HCT116 (cell line): ENCODE data around the gene NUP188. TPM values are rescaled to one million over a fixed set of nuclear protein-coding genes. Genes with fewer than 3 reads are reported as not detected.

Experiments used
- ATAC-seq: fragments of 200-7000 bp; cut with Tn5 transposase; 2 replicates; pipeline ENCODE4 v1.9.1; 2020; ENCODE audit warnings: mild to moderate bottlenecking, moderate library complexity
- BruUV-seq: library from RNA; stranded (reverse); fragments of 400-500 nt; replicated peaks from 2 replicates; lab custom pipeline; 2021; lab: Mats Ljungman, UMichigan
- CTCF ChIA-PET: fragments of 300-600 bp; sonication (Branson Sonifier 250); formaldehyde crosslinking; loops from one replicate; lab custom pipeline; 2021; ENCODE audit warnings: antibody characterized with exemption; lab: Charles Lee
- POLR2A ChIA-PET: fragments of 300-600, 350-600 bp; sonication (Branson Sonifier 250); formaldehyde crosslinking; loops from one replicate; lab custom pipeline; 2021; ENCODE audit warnings: antibody characterized with exemption; lab: Charles Lee
- RAD21 ChIA-PET, 2 experiments: fragments of 300-600 bp; sonication (Branson Sonifier 250); formaldehyde crosslinking; loops; one replicate each; lab custom pipeline; 2023; ENCODE audit warnings: low total read pairs in 2 of 2; ENCODE audit not compliant: uncharacterized antibody in 2 of 2, unreplicated experiment in 2 of 2, low non-redundant PET in 1 of 2; lab: Charles Lee
- DNase-seq: peaks from one replicate; pipeline ENCODE4 v3.0.0-alpha.2; 2010; ENCODE audit warnings: low read depth, low spot score
- H2AFZ ChIP-seq: fragments of 200-600 bp; shearing (Covaris generic), sonication (generic); 2 replicates; pipeline ENCODE4 v1.6.1; 2017; ENCODE audit warnings: low read depth, mixed run types, mixed read lengths, antibody characterized with exemption, low read length; ENCODE audit not compliant: poor library complexity, severe bottlenecking
- H3K27ac ChIP-seq: 2 replicates; pipeline ENCODE4 v1.5.1; 2012; ENCODE audit warnings: low read depth, low read length
- H3K27me3 ChIP-seq: fragments of 200-600 bp; sonication (generic); 2 replicates; pipeline ENCODE4 v1.6.1; 2016; ENCODE audit warnings: mixed run types, low read length, mixed read lengths; ENCODE audit not compliant: insufficient read depth
- H3K36me3 ChIP-seq, 2 experiments: fragments of 200-500 bp in 1 of 2; fragments of 200-600 bp in 1 of 2; sonication (Bioruptor generic) in 1 of 2; sonication (generic) in 1 of 2; 2 replicates each; pipeline versions ENCODE4 v1.5.1 to v1.6.1; 2014 to 2016; ENCODE audit warnings: low read length in 2 of 2, inconsistent platforms in 1 of 2, mixed read lengths in 1 of 2, mixed run types in 1 of 2; ENCODE audit not compliant: insufficient read depth in 2 of 2, control insufficient read depth in 1 of 2
- H3K4me1 ChIP-seq, 2 experiments: fragments of 200-600 bp in 1 of 2; sonication (generic) in 1 of 2; 2 replicates each; pipeline versions ENCODE4 v1.5.1 to v1.6.1; 2012 to 2017; ENCODE audit warnings: low read length in 2 of 2, inconsistent platforms in 1 of 2, mild to moderate bottlenecking in 1 of 2, mixed read lengths in 1 of 2, mixed run types in 1 of 2, moderate library complexity in 1 of 2; ENCODE audit not compliant: insufficient read depth in 2 of 2, control insufficient read depth in 1 of 2
- H3K4me2 ChIP-seq: fragments of 200-600 bp; sonication (generic); 2 replicates; pipeline ENCODE4 v1.6.1; 2017; ENCODE audit warnings: mixed run types, low read length, mixed read lengths
- H3K4me3 ChIP-seq, 2 experiments: fragments of 200-600 bp in 1 of 2; sonication (generic) in 1 of 2; replicated peaks in 1 of 2; 2 replicates each; pipeline ENCODE4 v1.5.1; 2011 to 2016; ENCODE audit warnings: low read length in 2 of 2, control low read depth in 1 of 2, low read depth in 1 of 2, mild to moderate bottlenecking in 1 of 2, mixed read lengths in 1 of 2, mixed run types in 1 of 2
- H3K79me2 ChIP-seq: fragments of 200-600 bp; sonication (generic); 2 replicates; pipeline ENCODE4 v1.6.1; 2017; ENCODE audit warnings: mild to moderate bottlenecking, mixed run types, low read length, moderate library complexity, mixed read lengths; ENCODE audit not compliant: insufficient read depth
- H3K9ac ChIP-seq: fragments of 200-600 bp; sonication (generic); 2 replicates; pipeline ENCODE4 v1.6.1; 2016; ENCODE audit warnings: low read length, mixed read lengths
- H3K9me2 ChIP-seq: fragments of 200-600 bp; sonication (generic), shearing (Covaris generic); 2 replicates; pipeline ENCODE4 v1.6.1; 2017; ENCODE audit warnings: mixed run types, mild to moderate bottlenecking, moderate library complexity; ENCODE audit not compliant: insufficient read depth
- H3K9me3 ChIP-seq, 2 experiments: fragments of 200-500 bp in 1 of 2; fragments of 200-600 bp in 1 of 2; sonication (Bioruptor generic) in 1 of 2; sonication (generic) in 1 of 2; 2 replicates each; pipeline ENCODE4 v1.6.1; 2014 to 2017; ENCODE audit warnings: low read length in 2 of 2, mixed read lengths in 2 of 2, inconsistent platforms in 1 of 2, low read depth in 1 of 2, mild to moderate bottlenecking in 1 of 2, mixed run types in 1 of 2, moderate library complexity in 1 of 2; ENCODE audit not compliant: control insufficient read depth in 1 of 2, insufficient read depth in 1 of 2
- H4K20me1 ChIP-seq: fragments of 200-600 bp; sonication (generic), shearing (Covaris generic); 2 replicates; pipeline ENCODE4 v1.6.1; 2017; ENCODE audit warnings: mixed run types, mild to moderate bottlenecking, moderate library complexity; ENCODE audit not compliant: insufficient read depth
- CEBPB ChIP-seq: IDR thresholded peaks from 2 replicates; pipeline ENCODE4 v1.6.1; 2012; ENCODE audit warnings: low read depth
- EGR1 ChIP-seq: IDR thresholded peaks from 2 replicates; pipeline ENCODE4 v1.6.1; 2012; ENCODE audit warnings: low read depth
- ELF1 ChIP-seq: IDR thresholded peaks from 2 replicates; pipeline ENCODE4 v1.6.1; 2012; ENCODE audit warnings: low read depth, borderline replicate concordance
- EZH2 ChIP-seq: fragments of 200-600 bp; sonication (generic); IDR thresholded peaks from 2 replicates; pipeline ENCODE4 v1.6.1; 2017; ENCODE audit warnings: antibody characterized with exemption, mixed run types
- EZH2phosphoT487 ChIP-seq: fragments of 200-600 bp; IDR thresholded peaks from 2 replicates; pipeline ENCODE4 v1.6.1; 2018; ENCODE audit warnings: antibody characterized with exemption, borderline replicate concordance
- FOSL1 ChIP-seq: IDR thresholded peaks from 2 replicates; pipeline ENCODE4 v1.6.1; 2012; ENCODE audit warnings: low read depth
- JUND ChIP-seq: IDR thresholded peaks from 2 replicates; pipeline ENCODE4 v1.6.1; 2012
- RAD21 ChIP-seq: IDR thresholded peaks from 2 replicates; pipeline ENCODE4 v1.6.1; 2012; ENCODE audit warnings: low read depth, mild to moderate bottlenecking
- SP1 ChIP-seq: IDR thresholded peaks from 2 replicates; pipeline ENCODE4 v1.6.1; 2012; ENCODE audit warnings: low read depth
- ZNF274 ChIP-seq: fragments of 200-500 bp; sonication (Bioruptor generic); IDR thresholded peaks from 2 replicates; pipeline ENCODE4 v1.6.1; 2014; ENCODE audit warnings: mild to moderate bottlenecking, low read depth, low read length, inconsistent platforms
- intact Hi-C: fragments of 100-400 bp; cut with micrococcal nuclease; formaldehyde crosslinking; loops from 2 replicates; pipeline ENCODE4 v1.10.0; 2022
- total RNA-seq: library from RNA; stranded (reverse); gene quantifications from one replicate; pipeline ENCODE4 v1.2.1, GENCODE V29; 2021; ENCODE audit not compliant: unreplicated experiment
- TF ChIP-seq, protein P1 (sequence below): IDR thresholded peaks from 2 replicates; pipeline ENCODE4 v1.6.1; 2011; ENCODE audit warnings: mild to moderate bottlenecking, low read length, moderate library complexity; ENCODE audit not compliant: insufficient replicate concordance; ENCODE audit errors: extremely low read depth
- TF ChIP-seq, protein P2 (sequence below): IDR thresholded peaks from 2 replicates; pipeline ENCODE4 v1.6.1; 2012

The NUP188 gene
- total RNA-seq, 1 experiment from 2014 or later, result 115 TPM

DNA sequence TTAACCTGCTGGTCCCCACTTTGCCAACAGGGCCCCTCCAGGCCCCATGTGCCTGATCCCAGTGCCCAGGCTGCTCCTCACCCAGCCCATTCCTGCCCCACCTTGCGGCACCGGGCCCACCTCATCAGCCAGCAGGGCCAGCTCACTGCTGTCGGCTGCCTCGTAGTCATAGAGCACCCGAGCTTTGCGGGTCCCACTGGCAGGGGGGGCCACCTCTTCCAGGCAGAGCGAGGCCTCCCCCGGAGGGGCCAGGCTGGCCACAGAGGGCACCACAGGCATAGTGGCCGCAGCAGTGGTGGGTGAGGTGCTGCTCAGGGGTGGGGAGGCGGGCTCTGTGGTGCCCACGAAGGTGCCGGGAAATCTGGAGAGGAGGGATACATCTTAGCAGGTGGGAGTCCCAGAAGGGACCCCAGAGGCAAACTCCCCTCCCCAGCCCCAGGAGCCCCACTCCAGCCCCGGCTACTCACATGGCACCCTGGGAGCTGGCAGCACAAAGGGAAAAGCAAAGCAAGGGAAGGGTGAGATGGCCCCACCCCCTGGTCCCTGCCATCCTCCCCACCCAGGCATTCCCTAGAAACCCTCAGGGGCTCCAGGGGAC lies 61.6 kb downstream of the NUP188 start:
- Histone ChIP-seq H3K4me1 (no peaks in the 10 kb centered on the region), H2AFZ (no peak overlapping the region), H3K9me3 (no peaks in the 10 kb centered on the region), H3K9ac (no peak overlapping the region), H3K9me2 (no peaks in the 10 kb centered on the region), H4K20me1 (no peaks in the 10 kb centered on the region), H3K4me2 (no peak overlapping the region), H3K79me2 (no peaks in the 10 kb centered on the region), H3K27ac (no peak overlapping the region), H3K4me3 (no peak overlapping the region), H3K36me3 (peaks cover 7 to 32% of the 10 kb centered on the region in 2 experiments; a peak in 3 of 4 replicates), H3K27me3 (no peaks in the 10 kb centered on the region)
- ChIA-PET CTCF (no interaction called here), RAD21 (interaction anchor here in 1 of 2 experiments (0.6 kb wide), 1 partner anchor 42 kb away, joined by 4 read pairs; no protein-coding TSS in a partner anchor), POLR2A (no interaction called here)
- BruUV-seq, result no TSS peak
- ATAC-seq (no peak), DNase-seq (no peak)
- intact Hi-C loops, result no loop called here
- TF ChIP-seq EZH2, result no peak
- TF ChIP-seq, protein P1, sequence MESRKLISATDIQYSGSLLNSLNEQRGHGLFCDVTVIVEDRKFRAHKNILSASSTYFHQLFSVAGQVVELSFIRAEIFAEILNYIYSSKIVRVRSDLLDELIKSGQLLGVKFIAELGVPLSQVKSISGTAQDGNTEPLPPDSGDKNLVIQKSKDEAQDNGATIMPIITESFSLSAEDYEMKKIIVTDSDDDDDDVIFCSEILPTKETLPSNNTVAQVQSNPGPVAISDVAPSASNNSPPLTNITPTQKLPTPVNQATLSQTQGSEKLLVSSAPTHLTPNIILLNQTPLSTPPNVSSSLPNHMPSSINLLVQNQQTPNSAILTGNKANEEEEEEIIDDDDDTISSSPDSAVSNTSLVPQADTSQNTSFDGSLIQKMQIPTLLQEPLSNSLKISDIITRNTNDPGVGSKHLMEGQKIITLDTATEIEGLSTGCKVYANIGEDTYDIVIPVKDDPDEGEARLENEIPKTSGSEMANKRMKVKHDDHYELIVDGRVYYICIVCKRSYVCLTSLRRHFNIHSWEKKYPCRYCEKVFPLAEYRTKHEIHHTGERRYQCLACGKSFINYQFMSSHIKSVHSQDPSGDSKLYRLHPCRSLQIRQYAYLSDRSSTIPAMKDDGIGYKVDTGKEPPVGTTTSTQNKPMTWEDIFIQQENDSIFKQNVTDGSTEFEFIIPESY, result no peak
- TF ChIP-seq ZNF274, result no peak
- TF ChIP-seq EGR1, result no peak
- TF ChIP-seq, protein P2, sequence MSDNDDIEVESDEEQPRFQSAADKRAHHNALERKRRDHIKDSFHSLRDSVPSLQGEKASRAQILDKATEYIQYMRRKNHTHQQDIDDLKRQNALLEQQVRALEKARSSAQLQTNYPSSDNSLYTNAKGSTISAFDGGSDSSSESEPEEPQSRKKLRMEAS, result no peak
- no peak for TF ChIP-seq FOSL1
- TF ChIP-seq CEBPB, result no peak
- TF ChIP-seq SP1, result no peak
- TF ChIP-seq JUND, result no peak
- no peak for TF ChIP-seq EZH2phosphoT487
- TF ChIP-seq ELF1, result no peak
- no peak for TF ChIP-seq RAD21
